Tibial nerve (tissue), 4 donors: ENCODE data around the gene SIGLEC12.

Experiments
- EP300 ChIP-seq, 2 donors: sonication (generic); formaldehyde crosslinking; IDR thresholded peaks; one replicate each; pipeline ENCODE4 v1.6.1; 2017; ENCODE audit warnings: antibody characterized with exemption in 2 of 2, mild to moderate bottlenecking in 1 of 2
- POLR2A ChIP-seq, 2 donors: fragments of 450-650 bp; IDR thresholded peaks; one replicate each; pipeline ENCODE4 v1.6.1; 2017; ENCODE audit warnings: antibody characterized with exemption in 2 of 2, mild to moderate bottlenecking in 2 of 2, moderate library complexity in 2 of 2
- TF ChIP-seq, protein P1 (sequence below), 5 experiments: fragments of 200-600 bp in 3 of 5; fragments of 450-650 bp in 2 of 5; sonication (generic) in 3 of 5; IDR thresholded peaks; one replicate each; pipeline ENCODE4 v1.5.1; 2016 to 2019; ENCODE audit warnings: antibody characterized with exemption in 5 of 5, mild to moderate bottlenecking in 3 of 5, moderate library complexity in 2 of 5

GRCh38 chr19:51530616-51531015 is 29.0 kb upstream of the SIGLEC12 start:
- TF ChIP-seq, protein P1, sequence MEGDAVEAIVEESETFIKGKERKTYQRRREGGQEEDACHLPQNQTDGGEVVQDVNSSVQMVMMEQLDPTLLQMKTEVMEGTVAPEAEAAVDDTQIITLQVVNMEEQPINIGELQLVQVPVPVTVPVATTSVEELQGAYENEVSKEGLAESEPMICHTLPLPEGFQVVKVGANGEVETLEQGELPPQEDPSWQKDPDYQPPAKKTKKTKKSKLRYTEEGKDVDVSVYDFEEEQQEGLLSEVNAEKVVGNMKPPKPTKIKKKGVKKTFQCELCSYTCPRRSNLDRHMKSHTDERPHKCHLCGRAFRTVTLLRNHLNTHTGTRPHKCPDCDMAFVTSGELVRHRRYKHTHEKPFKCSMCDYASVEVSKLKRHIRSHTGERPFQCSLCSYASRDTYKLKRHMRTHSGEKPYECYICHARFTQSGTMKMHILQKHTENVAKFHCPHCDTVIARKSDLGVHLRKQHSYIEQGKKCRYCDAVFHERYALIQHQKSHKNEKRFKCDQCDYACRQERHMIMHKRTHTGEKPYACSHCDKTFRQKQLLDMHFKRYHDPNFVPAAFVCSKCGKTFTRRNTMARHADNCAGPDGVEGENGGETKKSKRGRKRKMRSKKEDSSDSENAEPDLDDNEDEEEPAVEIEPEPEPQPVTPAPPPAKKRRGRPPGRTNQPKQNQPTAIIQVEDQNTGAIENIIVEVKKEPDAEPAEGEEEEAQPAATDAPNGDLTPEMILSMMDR (IDR thresholded peaks at IDR 0.05): no peak
- no peak for TF ChIP-seq POLR2A (IDR thresholded peaks at IDR 0.05)
- no peak for TF ChIP-seq EP300 (IDR thresholded peaks at IDR 0.05)
